Measurements from ENCODE around the gene GGTLC3. TPM values are rescaled to one million over a fixed set of nuclear protein-coding genes. Genes with fewer than 3 reads are reported as not detected.

GGTLC3 gene
- total RNA-seq (2022; extraction: Qiagen RNA extraction; ENCODE audit: low read depth): not detected in 5 replicates

DNA sequence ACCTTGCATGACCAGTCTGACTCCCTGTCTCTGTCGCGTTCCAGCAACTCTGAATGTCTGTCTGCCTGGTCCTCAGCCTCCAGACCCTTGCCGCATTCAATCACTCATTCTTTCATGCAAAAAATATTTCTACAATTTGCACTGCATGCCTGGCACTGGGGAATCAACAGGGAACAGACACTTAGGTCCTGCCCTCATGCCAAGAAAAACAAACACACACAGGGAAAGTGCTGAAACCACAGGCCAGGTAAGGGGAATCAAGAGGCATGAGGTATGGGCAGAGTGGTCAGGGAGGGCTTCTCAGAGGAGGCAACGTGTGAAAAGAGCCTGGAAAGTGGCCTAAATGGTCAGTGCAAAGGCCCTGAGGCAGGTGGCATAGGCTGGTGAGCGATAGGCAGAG is at the start of gene GGTLC3:
TSS of gene GGTLC3 (minus strand) at position 101 of the 400 bp plus-strand sequence. CDS start 264 bp downstream, outside the sequence.

DNA sequence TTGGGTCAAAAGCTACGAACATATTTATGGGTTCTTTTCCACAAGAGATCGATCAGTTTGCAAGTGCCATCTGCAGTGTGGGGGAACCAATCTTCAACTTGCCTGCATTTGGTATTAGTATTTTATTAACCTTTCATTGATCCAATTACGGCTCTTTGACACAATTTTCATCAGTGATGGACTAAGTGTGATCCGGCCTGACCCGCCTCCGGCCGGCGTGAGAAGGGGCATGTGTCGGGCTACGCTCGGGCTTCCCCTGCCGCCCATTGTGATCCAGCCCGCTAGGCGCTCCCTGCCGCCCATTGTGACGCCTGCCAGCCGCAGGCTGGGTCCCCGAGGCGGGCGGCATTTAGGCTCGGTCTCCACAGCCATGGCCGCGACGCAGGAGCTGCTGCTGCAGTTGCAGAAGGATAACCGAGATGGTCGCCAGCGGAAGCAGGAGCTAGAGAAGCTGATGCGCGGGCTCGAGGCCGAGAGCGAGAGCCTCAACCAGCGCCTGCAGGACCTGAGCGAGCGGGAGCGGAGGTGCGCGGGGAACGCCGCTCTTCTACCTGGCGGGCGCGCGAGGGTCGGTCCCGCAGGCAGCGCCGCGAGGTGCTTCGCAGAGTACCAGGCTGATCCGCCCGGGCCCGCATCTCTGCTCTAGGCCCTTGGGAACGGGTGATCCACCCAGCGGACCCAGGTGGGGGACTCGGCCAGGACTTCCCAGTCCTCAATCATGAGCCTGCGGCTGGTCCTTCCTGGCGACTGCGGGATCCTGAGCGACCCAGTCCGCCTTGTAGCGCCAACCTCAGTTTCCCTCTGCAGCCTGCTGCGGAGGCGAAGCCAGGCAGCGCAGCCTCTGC is 10.0 kb upstream of the GGTLC3 start, which contains the start of gene TMEM191B:
TSS of gene TMEM191B (plus strand) at position 51 of the 845 bp plus-strand sequence. CDS start at position 230, 179 bp downstream.

Other genes with a start within 250 kb of the GGTLC3 start
- 0.71 to 1.0 TPM (median 0.96 TPM) in 3 of 5 replicates, not detected in the others for gene TMEM191B, start 9.6 kb upstream of the GGTLC3 start, total RNA-seq (2022; extraction: Qiagen RNA extraction; ENCODE audit: low read depth)
- 0.75 to 1.3 TPM (median 1.0 TPM) in 5 replicates for gene RIMBP3, start 93.8 kb upstream of the GGTLC3 start, total RNA-seq (2022; extraction: Qiagen RNA extraction; ENCODE audit: low read depth)